M059J (cell line): ENCODE data around the gene SPATA46. TPM values are rescaled to one million over a fixed set of nuclear protein-coding genes. Genes with fewer than 3 reads are reported as not detected.

Source experiments
- DNase-seq: peaks from one replicate; pipeline ENCODE4 v3.0.0-alpha.2; 2012; ENCODE audit warnings: low read depth
- total RNA-seq: library from RNA; depleted of rRNA; stranded (reverse); fragments of >200 nt; shearing (Covaris generic); gene quantifications from 2 replicates; pipeline ENCODE4 v1.2.3, GENCODE V29; 2014

SPATA46 gene
- total RNA-seq, 1 experiment from 2014 or later: not detected

DNA sequence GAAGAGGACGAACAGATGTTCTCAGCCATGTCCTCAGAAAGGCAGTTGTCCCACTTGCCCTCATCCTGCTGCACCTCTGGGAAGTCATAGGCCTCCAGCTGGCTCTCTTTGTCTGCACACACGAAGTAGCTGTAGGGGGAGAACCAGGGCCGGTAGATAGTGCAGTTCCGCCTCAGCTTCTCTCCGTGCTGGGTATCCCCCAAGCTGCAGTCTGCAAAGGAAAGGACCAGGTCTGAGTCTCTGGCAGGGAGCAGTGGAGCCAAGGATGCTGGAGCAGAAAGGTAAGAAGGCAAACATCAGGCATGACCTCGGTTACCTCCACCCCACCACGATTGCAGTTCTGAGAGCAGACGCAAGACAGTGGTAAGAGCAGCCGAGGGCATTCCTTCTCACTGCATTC lies 2.2 kb downstream of the SPATA46 start:
- DNase-seq: no peak

DNA sequence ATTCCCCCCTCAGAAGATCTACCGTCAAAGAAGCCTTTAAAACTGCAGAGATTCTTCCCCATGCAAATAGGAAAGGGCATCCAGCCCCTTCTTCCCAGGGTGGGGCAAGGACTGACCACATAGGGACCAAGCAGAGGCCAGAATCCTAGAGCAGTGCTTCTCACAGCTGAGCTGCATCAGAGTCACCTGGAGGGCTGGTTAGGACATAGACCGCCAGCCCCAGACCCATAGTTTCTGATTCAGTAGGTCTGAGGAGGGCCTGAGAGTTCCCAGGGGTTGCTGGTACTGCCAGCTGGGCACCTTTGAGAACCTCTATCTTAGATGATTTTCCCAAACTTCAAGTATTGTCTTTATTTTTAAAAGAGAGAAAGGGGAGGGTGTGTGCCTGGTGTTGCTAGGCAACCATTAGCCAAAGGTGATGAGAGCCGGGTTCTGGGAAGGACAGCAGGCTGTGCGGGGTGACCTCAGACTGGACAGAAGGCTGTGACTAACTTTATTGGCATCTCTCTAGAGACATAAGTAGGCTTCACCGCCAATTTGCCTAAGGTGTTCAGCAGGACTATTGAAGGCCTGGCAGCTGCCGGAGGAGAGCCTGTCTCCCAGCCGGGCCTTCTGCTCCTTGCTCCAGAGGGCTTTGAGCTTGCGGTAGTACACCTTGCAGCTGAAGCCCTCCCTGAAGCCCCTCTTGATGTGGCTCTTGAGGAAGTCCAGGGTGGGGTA lies 3.0 kb downstream of the SPATA46 start:
- DNase-seq: peak; percentile 98

DNA sequence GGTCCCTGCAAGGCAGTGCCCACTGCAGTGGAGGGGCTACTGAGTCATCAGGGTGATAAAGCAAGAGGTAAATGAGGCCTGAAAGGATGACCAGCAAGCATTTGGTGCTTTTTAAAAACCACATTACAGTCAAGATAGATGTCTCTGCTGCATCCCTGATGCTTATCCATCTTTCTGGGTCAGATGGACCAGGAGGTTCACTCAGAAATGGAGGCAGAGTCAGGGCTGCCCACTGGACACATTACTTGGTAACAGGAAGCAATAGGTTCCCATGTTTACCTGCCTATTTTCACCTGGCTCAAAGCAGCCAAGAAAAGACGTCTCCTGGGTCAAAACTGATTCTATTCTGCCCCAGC lies 3.6 kb downstream of the SPATA46 start:
- DNase-seq: peak; percentile 16

DNA sequence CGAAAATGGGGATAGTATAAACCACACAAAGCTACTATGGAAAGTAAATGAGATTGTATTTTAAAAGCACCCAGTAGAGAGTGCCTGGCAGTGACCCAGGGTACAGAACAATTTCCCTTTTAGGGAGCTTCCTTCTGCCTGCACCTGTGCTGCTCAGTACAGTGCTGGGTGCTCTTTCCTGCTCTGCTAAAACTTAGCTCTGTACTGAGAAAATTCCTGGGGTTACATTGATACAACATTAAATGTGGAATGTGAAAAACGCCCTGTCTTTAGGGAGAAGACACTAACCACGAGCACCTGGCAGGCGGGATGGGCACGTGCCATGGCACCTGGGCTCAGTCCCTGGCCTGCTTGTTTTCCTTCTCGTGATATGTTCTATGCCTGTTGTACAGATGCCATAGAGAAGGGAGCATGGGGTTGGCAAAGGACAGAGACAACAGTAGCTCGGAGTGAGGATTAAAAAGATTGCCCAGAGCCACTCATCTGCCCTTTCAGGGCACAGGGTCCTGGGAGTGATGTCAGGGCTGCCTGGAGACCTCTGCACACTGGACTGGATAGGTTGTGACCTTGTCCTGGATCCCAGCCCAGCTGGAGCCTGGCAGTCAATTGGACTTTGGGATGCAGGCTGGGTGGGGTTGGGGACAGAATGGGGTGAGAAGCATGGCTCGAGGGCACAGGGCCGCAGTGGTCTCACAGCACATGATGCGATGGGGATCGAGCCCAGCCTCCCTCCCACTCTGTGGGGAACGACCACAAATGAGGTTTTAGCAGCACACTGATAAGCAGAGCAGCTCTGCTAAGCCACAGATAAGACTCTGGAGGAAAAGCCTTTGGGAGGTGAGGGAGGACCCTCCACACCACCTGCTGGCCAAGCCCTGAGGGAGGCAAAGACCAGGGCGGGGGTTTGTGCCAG lies 4.2 kb downstream of the SPATA46 start:
- no peak for DNase-seq

GRCh38 chr1:162371611-162372010 lies 5.0 kb downstream of the SPATA46 start:
- peak; percentile 69 for DNase-seq

GRCh38 chr1:162370721-162371120 lies 5.9 kb downstream of the SPATA46 start:
- no peak for DNase-seq

DNA sequence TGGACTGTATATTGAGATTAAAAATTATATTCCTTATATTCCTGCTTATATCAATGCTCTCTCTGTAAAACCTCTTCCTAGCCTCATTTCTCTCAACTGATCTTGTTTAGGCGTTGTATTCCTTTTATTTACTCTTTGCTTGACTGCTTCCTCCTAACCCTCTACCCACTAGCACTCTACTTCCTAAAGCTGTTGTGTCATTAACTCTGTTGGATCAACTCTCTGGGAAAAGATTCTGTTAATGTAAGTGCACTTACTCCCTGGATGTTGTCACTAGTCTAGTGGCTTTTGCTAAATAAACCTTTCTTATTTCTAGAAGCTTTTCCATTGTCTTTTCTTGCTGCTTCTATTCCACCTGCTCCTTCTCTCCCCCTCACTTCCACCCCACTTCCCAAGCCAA lies 6.5 kb downstream of the SPATA46 start:
- no peak for DNase-seq

DNA sequence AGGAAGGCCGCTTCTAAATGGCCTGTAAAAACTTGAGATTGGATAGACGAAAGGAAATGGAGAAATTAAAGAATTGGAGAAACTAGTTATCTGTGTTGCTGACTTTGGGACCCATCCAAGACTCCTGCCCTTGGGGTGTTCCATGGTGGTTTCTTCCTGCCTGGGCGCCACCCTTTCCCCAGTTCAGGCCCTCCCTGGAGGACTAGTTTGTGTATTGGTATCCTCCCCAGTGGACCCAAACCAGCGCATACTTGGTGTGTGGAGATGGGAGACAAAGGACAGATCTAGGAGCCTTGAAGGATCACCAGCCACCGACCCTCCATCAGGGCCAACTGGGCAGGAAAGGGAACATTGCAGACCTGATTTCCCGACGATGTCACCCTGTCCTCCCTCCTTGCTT lies 7.1 kb downstream of the SPATA46 start:
- peak; percentile 34 for DNase-seq

GRCh38 chr1:162368451-162368850 lies 8.2 kb downstream of the SPATA46 start:
- no peak for DNase-seq

- no peak for DNase-seq
Measured at GRCh38 chr1:162367772-162368171, 8.9 kb downstream of the SPATA46 start.

- no peak for DNase-seq
Measured at GRCh38 chr1:162367073-162367472, 9.6 kb downstream of the SPATA46 start.

DNA sequence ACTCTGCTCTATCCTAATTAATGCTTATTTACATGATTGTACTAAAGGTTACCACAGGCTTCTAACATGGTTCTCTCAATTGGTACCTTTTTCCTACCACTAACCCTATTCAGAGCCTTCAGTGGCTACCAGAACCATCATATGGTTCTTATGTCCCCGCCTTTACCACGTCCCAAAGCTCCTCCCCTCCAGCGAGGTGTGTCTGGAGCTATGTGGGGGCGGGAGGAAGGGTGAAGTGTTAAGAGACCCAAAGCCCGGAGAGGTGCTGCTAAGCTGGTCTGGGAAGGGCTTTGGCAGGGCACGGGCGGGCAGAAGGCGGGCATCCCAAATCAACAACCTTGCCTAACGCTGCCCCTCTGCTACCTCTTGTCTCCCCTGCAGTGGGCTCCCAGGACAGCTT lies 10.0 kb downstream of the SPATA46 start:
- no peak for DNase-seq

DNA sequence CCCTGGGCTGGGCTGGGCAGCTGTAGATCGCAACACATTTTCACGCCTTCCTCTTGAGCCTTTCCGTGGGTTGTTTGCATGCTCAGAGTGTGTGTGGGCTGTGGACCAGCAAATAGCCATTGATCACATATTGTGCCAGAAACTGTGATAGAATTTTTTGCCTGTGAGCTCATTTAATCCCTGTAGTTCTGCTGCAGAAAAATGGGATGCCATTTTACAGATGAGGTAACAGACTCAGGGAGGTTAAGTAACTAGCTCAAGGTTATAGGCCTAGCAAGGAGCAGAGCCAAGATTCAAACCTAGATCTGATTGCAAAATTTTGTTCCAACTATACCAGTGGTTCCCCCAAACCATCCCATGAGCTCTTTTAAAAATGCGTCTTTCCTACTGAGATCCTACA lies 10.5 kb downstream of the SPATA46 start:
- DNase-seq: no peak

- DNase-seq: no peak
Measured at GRCh38 chr1:162365284-162366020, 11.2 kb downstream of the SPATA46 start.

GRCh38 chr1:162364498-162364897 lies 12.2 kb downstream of the SPATA46 start:
- DNase-seq: peak; percentile 24

DNA sequence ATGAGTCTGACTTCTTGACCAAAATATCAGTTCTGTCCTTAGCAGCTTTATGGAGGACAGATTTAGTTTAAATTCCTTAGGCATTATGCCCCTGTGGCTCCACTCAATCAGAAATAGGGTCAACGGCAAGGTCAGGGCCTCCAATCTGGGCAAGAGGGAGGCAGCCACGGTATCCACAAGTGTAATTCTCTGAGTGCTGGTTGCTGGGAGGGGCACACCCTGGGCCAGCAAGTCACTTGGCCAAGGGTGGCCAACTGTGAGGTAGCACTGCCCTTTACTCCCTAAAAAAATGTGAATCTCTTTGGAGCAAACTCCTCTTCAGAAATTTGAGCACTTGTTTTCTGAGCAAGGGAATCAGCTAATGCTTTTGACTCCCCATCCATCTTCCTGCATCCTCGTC lies 12.8 kb downstream of the SPATA46 start:
- no peak for DNase-seq

DNA sequence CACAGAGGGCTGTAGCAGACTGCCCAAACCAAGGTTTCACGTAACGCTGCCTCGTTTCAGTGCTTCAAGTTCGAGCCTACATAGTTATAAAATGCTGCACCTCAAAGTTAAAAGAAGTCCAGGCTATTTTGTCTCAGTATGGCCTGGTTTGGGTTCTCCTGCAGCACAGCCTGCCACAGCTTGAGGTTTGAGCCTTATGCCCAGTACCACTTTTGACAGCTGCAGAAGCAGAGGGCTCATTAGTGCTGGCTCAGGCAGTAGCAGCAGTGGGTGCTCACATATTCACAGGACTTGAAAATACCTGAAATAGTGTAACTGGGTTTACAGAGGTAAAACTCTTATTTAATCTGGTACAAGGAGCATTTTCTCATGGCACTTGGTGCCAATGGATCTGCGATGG lies 15.3 kb downstream of the SPATA46 start:
- DNase-seq: no peak

DNA sequence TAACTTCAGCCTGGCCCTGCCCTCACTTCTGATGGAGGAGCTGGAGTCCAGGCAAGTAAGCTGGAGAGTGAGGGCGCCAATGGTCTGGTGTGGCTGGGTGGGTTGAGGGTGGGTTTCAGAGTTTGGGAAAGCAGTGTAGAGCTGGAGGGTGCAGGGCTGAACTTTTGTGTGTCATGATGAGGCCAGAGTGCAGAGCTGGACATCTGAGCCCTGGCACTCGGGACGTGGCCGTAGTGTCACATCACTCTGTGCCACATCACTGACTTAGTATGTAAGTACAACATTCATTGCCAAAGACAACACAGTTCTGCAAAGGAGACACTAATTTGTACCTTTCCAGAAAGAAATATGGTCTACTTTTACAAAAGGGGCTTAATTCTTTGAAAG lies 15.8 kb downstream of the SPATA46 start:
- DNase-seq: no peak

GRCh38 chr1:162360237-162360873 lies 16.3 kb downstream of the SPATA46 start:
- DNase-seq: no peak

DNA sequence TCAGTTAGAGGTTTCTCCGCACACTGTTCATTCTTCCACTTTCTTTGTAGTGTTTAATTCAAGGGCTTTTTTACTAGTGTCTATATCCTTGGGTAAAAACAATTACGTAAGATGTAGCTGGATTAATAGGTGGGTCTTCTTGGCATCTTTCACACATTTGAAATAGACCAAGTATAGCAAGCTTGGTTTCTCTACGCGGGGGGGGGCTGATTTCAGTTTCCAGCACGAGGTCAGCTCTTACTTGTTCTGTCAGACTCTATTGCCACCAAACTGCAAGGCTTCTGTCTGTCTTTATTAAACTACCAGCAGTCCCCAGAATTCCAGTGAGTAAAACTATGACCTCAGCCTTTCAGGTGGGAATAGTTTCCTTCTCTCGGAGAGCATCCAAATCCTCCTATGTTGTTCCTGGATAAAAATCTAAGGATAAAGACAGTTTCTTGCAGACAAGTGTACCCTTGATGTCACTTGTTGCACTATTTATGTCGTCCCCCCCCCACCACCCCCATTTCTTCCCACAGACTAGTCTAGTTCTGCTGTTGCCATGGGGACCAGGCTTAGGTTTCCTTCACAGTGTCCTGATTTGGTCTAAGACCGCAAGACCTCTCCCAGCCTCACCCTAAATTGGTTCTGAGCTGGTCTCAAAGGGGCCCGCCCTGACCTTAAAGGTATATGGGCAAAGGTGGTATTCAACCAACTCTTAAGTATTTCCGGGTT lies 17.0 kb downstream of the SPATA46 start:
- no peak for DNase-seq

DNA sequence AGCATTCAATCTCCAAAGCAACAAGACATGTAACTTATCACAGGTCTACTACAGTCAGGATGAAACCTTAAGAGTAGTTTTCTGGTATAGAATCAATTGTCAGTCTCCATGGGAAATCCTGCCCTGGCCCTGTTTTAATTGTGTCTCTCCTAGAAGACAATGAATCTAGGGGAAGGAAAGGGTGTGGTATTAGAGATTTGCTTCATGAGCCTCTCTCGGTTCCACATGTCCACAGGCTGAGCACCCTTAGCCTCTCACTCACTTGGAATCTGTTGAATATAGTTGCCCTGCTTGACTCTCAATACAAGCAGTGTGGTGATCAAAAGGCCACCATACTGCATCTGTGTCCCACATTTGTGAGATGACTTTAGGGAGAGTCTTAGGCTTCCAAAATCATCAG lies 17.7 kb downstream of the SPATA46 start:
- no peak for DNase-seq
